ENCODE results near the gene MRPL37.

MRPL37 gene

GRCh38 chr1:54253480-54253879 is 53.5 kb downstream of the MRPL37 start:
- Histone ChIP-seq H2AFZ (ENCODE audit: low read depth, low read length) (no peak overlapping the region), H3K4me3 (ENCODE audit: low read depth in 1 of 2, low read length in 2 of 2) (no peak overlapping the region), H3K9me3 (ENCODE audit: insufficient read depth, low read length, severe bottlenecking) (no peaks in the 10 kb centered on the region), H3K9ac (ENCODE audit: low read depth, low read length) (no peak overlapping the region), H3K79me2 (ENCODE audit: insufficient read depth, low read length) (peaks cover 3% of the 10 kb centered on the region), H3K4me1 (ENCODE audit: insufficient read depth, low read length) (no peaks in the 10 kb centered on the region), H3K27ac (ENCODE audit: low read length) (no peak overlapping the region), H3K4me2 (ENCODE audit: insufficient read depth, low read length) (no peak overlapping the region), H3K27me3 (ENCODE audit: insufficient read depth, low read length, poor library complexity) (no peaks in the 10 kb centered on the region), H4K20me1 (ENCODE audit: insufficient read depth, low read length) (peaks cover 29% of the 10 kb centered on the region), H3K36me3 (ENCODE audit: insufficient read depth, low read length) (peaks cover 73% of the 10 kb centered on the region)
- no peak for ATAC-seq (ENCODE audit: insufficient read depth, low read depth)
- TF ChIP-seq CTCF (IDR thresholded peaks at IDR 0.05; ENCODE audit: borderline replicate concordance, extremely low read depth, low read length, poor library complexity, severe bottlenecking) (no peak), EZH2 (IDR thresholded peaks at IDR 0.05; ENCODE audit: borderline replicate concordance, low read depth, low read length, severe bottlenecking) (no peak)
- no peak for DNase-seq

- ATAC-seq (ENCODE audit: insufficient read depth, low read depth) (no peak), DNase-seq (no peak)
- Histone ChIP-seq H3K9me3 (ENCODE audit: insufficient read depth, low read length, severe bottlenecking) (no peaks in the 10 kb centered on the region), H3K79me2 (ENCODE audit: insufficient read depth, low read length) (peaks cover 2% of the 10 kb centered on the region; the same call in 1 of the 2 replicates), H3K27ac (ENCODE audit: low read length) (peak overlapping the region; percentile 32; the same call in 1 of the 2 replicates), H3K27me3 (ENCODE audit: insufficient read depth, low read length, poor library complexity) (no peaks in the 10 kb centered on the region), H2AFZ (ENCODE audit: low read depth, low read length) (no peak overlapping the region), H4K20me1 (ENCODE audit: insufficient read depth, low read length) (peaks cover 31% of the 10 kb centered on the region), H3K36me3 (ENCODE audit: insufficient read depth, low read length) (peaks cover 68% of the 10 kb centered on the region), H3K4me2 (ENCODE audit: insufficient read depth, low read length) (no peak overlapping the region), H3K4me3 (ENCODE audit: low read depth in 1 of 2, low read length in 2 of 2) (no peak overlapping the region), H3K4me1 (ENCODE audit: insufficient read depth, low read length) (no peaks in the 10 kb centered on the region), H3K9ac (ENCODE audit: low read depth, low read length) (no peak overlapping the region)
- TF ChIP-seq CTCF (IDR thresholded peaks at IDR 0.05; ENCODE audit: borderline replicate concordance, extremely low read depth, low read length, poor library complexity, severe bottlenecking) (no peak), EZH2 (IDR thresholded peaks at IDR 0.05; ENCODE audit: borderline replicate concordance, low read depth, low read length, severe bottlenecking) (no peak)
Observed at GRCh38 chr1:54254055-54254454, 54.1 kb downstream of the MRPL37 start.

- Histone ChIP-seq H4K20me1 (ENCODE audit: insufficient read depth, low read length) (peaks cover 33% of the 10 kb centered on the region), H3K4me1 (ENCODE audit: insufficient read depth, low read length) (no peaks in the 10 kb centered on the region), H3K79me2 (ENCODE audit: insufficient read depth, low read length) (peaks cover 9% of the 10 kb centered on the region; the same call in 1 of the 2 replicates), H3K27me3 (ENCODE audit: insufficient read depth, low read length, poor library complexity) (no peaks in the 10 kb centered on the region), H2AFZ (ENCODE audit: low read depth, low read length) (no peak overlapping the region), H3K9ac (ENCODE audit: low read depth, low read length) (no peak overlapping the region), H3K4me2 (ENCODE audit: insufficient read depth, low read length) (no peak overlapping the region), H3K27ac (ENCODE audit: low read length) (no peak overlapping the region), H3K9me3 (ENCODE audit: insufficient read depth, low read length, severe bottlenecking) (no peaks in the 10 kb centered on the region), H3K4me3 (ENCODE audit: low read depth in 1 of 2, low read length in 2 of 2) (no peak overlapping the region), H3K36me3 (ENCODE audit: insufficient read depth, low read length) (peaks cover 61% of the 10 kb centered on the region)
- no peak for TF ChIP-seq EZH2 (IDR thresholded peaks at IDR 0.05; ENCODE audit: borderline replicate concordance, low read depth, low read length, severe bottlenecking)
- ATAC-seq (ENCODE audit: insufficient read depth, low read depth) (no peak), DNase-seq (no peak)
Observed at GRCh38 chr1:54255026-54255702, 55.2 kb downstream of the MRPL37 start.

- Histone ChIP-seq H3K9me3 (ENCODE audit: insufficient read depth, low read length, severe bottlenecking) (no peaks in the 10 kb centered on the region), H4K20me1 (ENCODE audit: insufficient read depth, low read length) (peaks cover 32% of the 10 kb centered on the region), H3K27ac (ENCODE audit: low read length) (no peak overlapping the region), H3K4me3 (ENCODE audit: low read depth in 1 of 2, low read length in 2 of 2) (no peak overlapping the region), H2AFZ (ENCODE audit: low read depth, low read length) (no peak overlapping the region), H3K9ac (ENCODE audit: low read depth, low read length) (no peak overlapping the region), H3K36me3 (ENCODE audit: insufficient read depth, low read length) (peaks cover 54% of the 10 kb centered on the region), H3K27me3 (ENCODE audit: insufficient read depth, low read length, poor library complexity) (no peaks in the 10 kb centered on the region), H3K4me2 (ENCODE audit: insufficient read depth, low read length) (no peak overlapping the region), H3K79me2 (ENCODE audit: insufficient read depth, low read length) (peaks cover 21% of the 10 kb centered on the region), H3K4me1 (ENCODE audit: insufficient read depth, low read length) (no peaks in the 10 kb centered on the region)
- DNase-seq = no peak
- TF ChIP-seq CTCF (IDR thresholded peaks at IDR 0.05; ENCODE audit: borderline replicate concordance, extremely low read depth, low read length, poor library complexity, severe bottlenecking) (no peak), EZH2 (IDR thresholded peaks at IDR 0.05; ENCODE audit: borderline replicate concordance, low read depth, low read length, severe bottlenecking) (no peak)
- no peak for ATAC-seq (ENCODE audit: insufficient read depth, low read depth)
Observed at GRCh38 chr1:54256522-54257345, 56.8 kb downstream of the MRPL37 start.
